ENCODE measurements around the gene DOCK3.
"Not testable (repeated sequence)": the region's sequence is repeated elsewhere in the genome, so short reads cannot be mapped to it uniquely, and the experiment has no call there.

The DOCK3 gene

DNA sequence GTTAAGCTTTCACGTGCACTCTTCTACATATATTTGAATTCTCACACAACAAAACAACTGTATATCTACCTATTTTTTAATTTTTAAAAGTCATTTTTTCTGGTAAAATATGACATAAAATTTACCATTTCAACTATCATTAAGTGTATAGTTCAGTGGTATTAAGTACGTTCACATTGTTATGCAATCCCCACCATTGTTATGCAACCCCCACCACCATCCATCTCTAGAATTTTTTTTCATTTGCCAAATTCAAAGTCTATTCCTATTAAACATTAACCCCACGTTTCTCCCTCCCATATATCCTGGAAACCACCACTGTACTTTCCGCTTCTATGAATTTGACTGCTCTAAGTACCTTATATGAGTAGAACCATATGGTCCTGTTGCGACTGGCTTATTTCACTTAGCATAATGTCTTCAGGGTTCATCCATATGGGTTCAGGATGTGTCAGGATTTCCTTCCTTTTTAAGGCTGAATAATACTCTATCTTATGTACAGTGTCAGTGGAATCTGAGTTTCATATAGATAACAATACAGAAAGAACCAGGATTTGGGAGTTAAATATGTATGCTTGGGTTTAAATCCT lies 279.2 kb downstream of the DOCK3 start:
- Histone ChIP-seq H3K27ac (no peak overlapping the region), H3K27me3 (no peaks in the 10 kb centered on the region), H3K9me3 (no peaks in the 10 kb centered on the region), H3K36me3 (no peaks in the 10 kb centered on the region), H3K4me1 (no peaks in the 10 kb centered on the region), H3K4me3 (no peak overlapping the region)
- DNase-seq, result no peak
- TF ChIP-seq, protein P1, sequence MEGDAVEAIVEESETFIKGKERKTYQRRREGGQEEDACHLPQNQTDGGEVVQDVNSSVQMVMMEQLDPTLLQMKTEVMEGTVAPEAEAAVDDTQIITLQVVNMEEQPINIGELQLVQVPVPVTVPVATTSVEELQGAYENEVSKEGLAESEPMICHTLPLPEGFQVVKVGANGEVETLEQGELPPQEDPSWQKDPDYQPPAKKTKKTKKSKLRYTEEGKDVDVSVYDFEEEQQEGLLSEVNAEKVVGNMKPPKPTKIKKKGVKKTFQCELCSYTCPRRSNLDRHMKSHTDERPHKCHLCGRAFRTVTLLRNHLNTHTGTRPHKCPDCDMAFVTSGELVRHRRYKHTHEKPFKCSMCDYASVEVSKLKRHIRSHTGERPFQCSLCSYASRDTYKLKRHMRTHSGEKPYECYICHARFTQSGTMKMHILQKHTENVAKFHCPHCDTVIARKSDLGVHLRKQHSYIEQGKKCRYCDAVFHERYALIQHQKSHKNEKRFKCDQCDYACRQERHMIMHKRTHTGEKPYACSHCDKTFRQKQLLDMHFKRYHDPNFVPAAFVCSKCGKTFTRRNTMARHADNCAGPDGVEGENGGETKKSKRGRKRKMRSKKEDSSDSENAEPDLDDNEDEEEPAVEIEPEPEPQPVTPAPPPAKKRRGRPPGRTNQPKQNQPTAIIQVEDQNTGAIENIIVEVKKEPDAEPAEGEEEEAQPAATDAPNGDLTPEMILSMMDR (IDR thresholded peaks at IDR 0.05), result no peak
- intact Hi-C loops (cut with DNase I; ENCODE audit: low total_unique reads), result no loop called here

GRCh38 chr3:50961386-50961785 lies 286.7 kb downstream of the DOCK3 start:
- intact Hi-C loops (cut with DNase I; ENCODE audit: low total_unique reads), result no loop called here
- no peaks in the 10 kb centered on the region for H3K9me3 ChIP-seq
- DNase-seq, result no peak
- no peak overlapping the region for H3K27ac ChIP-seq
- TF ChIP-seq, protein P1 (IDR thresholded peaks at IDR 0.05), result no peak
- H3K4me1 ChIP-seq, result no peaks in the 10 kb centered on the region
- H3K27me3 ChIP-seq, result no peaks in the 10 kb centered on the region
- no peak overlapping the region for H3K4me3 ChIP-seq
- no peaks in the 10 kb centered on the region for H3K36me3 ChIP-seq

DNA sequence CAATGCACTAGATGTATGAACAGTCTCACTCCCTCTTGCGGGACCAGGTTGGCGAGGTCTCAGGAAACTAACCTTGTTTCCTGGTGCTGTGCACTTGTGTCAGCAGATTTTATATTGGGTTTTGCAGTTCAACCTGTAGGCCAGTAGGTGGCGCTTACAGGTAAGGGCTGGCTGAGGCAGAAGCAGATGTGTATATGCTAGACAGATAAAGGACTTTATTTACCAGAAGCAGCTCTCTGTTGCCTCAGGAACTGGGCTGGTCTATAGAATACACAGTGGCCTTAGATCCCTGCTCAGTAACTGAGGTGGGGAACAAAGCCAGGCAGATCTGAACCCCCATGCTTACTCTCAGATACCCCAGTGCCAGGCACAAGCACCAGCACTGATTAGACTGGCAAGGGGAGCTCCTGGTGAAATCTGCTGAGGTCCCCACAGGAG lies 296.8 kb downstream of the DOCK3 start:
- Histone ChIP-seq H3K27ac (no peak overlapping the region), H3K4me3 (no peak overlapping the region), H3K36me3 (no peaks in the 10 kb centered on the region), H3K27me3 (no peaks in the 10 kb centered on the region), H3K4me1 (no peaks in the 10 kb centered on the region), H3K9me3 (peaks cover 0 to 18% (median 12%) of the 10 kb centered on the region in 3 donors)
- intact Hi-C loops (cut with DNase I; ENCODE audit: low total_unique reads), result no loop called here
- DNase-seq, result no peak
- TF ChIP-seq, protein P1 (IDR thresholded peaks at IDR 0.05), result peak; percentile 27 to 42

DNA sequence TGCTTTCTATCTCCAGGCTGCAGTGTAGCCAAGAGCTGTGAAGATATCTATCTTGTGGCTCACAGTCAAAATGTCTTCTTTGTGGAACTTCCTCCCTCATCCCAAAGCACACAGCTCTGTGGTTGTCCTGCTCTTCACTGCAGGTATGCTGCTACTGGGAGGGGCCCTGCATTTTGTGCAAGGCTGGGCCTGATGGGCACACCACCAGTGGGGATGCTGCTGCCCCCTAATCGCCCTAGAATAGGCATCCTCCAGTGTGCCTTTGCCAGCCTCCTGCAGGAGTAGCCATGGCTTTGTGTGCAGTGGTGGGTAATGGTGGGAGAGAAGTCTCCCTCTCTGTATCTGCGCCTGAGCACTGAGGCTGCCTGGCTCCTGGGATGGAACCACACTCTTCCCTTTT lies 297.3 kb downstream of the DOCK3 start:
- intact Hi-C loops (cut with DNase I; ENCODE audit: low total_unique reads), result no loop called here
- no peak overlapping the region for H3K4me3 ChIP-seq
- no peak for DNase-seq
- peaks cover 0 to 18% (median 12%) of the 10 kb centered on the region in 3 donors for H3K9me3 ChIP-seq
- H3K27ac ChIP-seq, result no peak overlapping the region
- TF ChIP-seq, protein P1 (IDR thresholded peaks at IDR 0.05), result no peak
- no peaks in the 10 kb centered on the region for H3K36me3 ChIP-seq
- no peaks in the 10 kb centered on the region for H3K27me3 ChIP-seq
- no peaks in the 10 kb centered on the region for H3K4me1 ChIP-seq

DNA sequence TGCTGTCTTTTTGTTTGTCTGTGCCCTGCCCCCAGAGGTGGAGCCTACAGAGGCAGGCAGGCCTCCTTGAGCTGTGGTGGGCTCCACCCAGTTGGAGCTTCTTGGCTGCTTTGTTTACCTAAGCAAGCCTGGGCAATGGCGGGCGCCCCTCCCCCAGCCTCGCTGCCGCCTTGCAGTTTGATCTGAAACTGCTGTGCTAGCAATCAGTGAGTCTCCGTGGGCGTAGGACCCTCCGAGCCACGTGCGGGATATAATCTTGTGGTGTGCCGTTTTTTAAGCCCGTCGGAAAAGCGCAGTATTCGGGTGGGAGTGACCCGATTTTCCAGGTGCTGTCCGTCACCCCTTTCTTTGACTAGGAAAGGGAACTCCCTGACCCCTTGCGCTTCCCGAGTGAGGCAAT lies 303.9 kb downstream of the DOCK3 start:
- H3K4me3 ChIP-seq; DNase-seq; H3K4me1 ChIP-seq; H3K36me3 ChIP-seq; intact Hi-C loops (cut with DNase I; ENCODE audit: low total_unique reads); H3K27me3 ChIP-seq; H3K9me3 ChIP-seq; H3K27ac ChIP-seq: not testable (repeated sequence)

- intact Hi-C loops (cut with DNase I; ENCODE audit: low total_unique reads), result no loop called here
- Histone ChIP-seq H3K27ac (no peak overlapping the region), H3K4me1 (no peaks in the 10 kb centered on the region), H3K4me3 (no peak overlapping the region), H3K36me3 (no peaks in the 10 kb centered on the region), H3K9me3 (peaks cover 0 to 5% (median 4%) of the 10 kb centered on the region in 3 donors), H3K27me3 (no peaks in the 10 kb centered on the region)
- DNase-seq, result no peak
- TF ChIP-seq, protein P1 (IDR thresholded peaks at IDR 0.05), result no peak
These were observed 304.4 kb downstream of the DOCK3 start for GRCh38 chr3:50978991-50979667.

Measured in tibial artery (tissue), 4 donors.